H1 (cell line): ENCODE measurements around the gene CELF4. TPM values are rescaled to one million over a fixed set of nuclear protein-coding genes. Genes with fewer than 3 reads are reported as not detected.

Experiments used
- CTCF ChIA-PET: fragments of 300-600 bp; sonication (Branson Sonifier 250); formaldehyde crosslinking; loops from one replicate; lab custom pipeline; 2021; ENCODE audit not compliant: partially characterized antibody; lab: Charles Lee
- POLR2A ChIA-PET: fragments of 300-600 bp; sonication (Branson Sonifier 250); formaldehyde crosslinking; loops from one replicate; lab custom pipeline; 2021; ENCODE audit warnings: inconsistent platforms; ENCODE audit not compliant: partially characterized antibody; lab: Charles Lee
- DNase-seq, 2 experiments: peaks; one replicate each; pipeline versions ENCODE4 v3.0.0 to v3.0.0-alpha.2; 2010 to 2022; ENCODE audit warnings: low spot score in 2 of 2, low read depth in 1 of 2, mixed read lengths in 1 of 2
- FAIRE-seq: peaks from 2 replicates; lab custom pipeline; 2011; peaks lifted over from hg19 to GRCh38; lab: Jason Lieb, UNC
- H2AFZ ChIP-seq: 2 replicates; pipeline ENCODE4 v1.8.1; 2012; ENCODE audit warnings: low read length, inconsistent platforms
- H2AK5ac ChIP-seq: 2 replicates; pipeline ENCODE4 v1.6.1; 2013; ENCODE audit warnings: low read depth, low read length
- H2BK120ac ChIP-seq: replicated peaks from 2 replicates; pipeline ENCODE3; 2013; ENCODE audit warnings: low read depth, low read length, inconsistent platforms
- H2BK12ac ChIP-seq: 2 replicates; pipeline ENCODE4 v1.6.1; 2013; ENCODE audit warnings: low read depth, low read length
- H2BK15ac ChIP-seq: 2 replicates; pipeline ENCODE4 v1.6.1; 2013; ENCODE audit warnings: low read length
- H2BK20ac ChIP-seq: 2 replicates; pipeline ENCODE4 v1.6.1; 2013; ENCODE audit warnings: low read length
- H2BK5ac ChIP-seq: 2 replicates; pipeline ENCODE4 v1.6.1; 2013; ENCODE audit warnings: low read depth, low read length
- H3K14ac ChIP-seq: 2 replicates; pipeline ENCODE4 v1.6.1; 2013; ENCODE audit warnings: inconsistent platforms; ENCODE audit not compliant: insufficient read length
- H3K18ac ChIP-seq: 2 replicates; pipeline ENCODE4 v1.6.1; 2013; ENCODE audit warnings: low read length; ENCODE audit errors: extremely low read depth
- H3K23ac ChIP-seq: 2 replicates; pipeline ENCODE4 v1.6.1; 2013; ENCODE audit warnings: inconsistent platforms; ENCODE audit not compliant: insufficient read length
- H3K23me2 ChIP-seq: 2 replicates; pipeline ENCODE4 v1.6.1; 2013; ENCODE audit warnings: low read depth, low read length
- H3K27ac ChIP-seq: 2 replicates; pipeline ENCODE4 v1.6.1; 2011; ENCODE audit warnings: low read depth, low read length, inconsistent platforms
- H3K27me3 ChIP-seq, 4 experiments: replicated peaks in 1 of 4; 1 replicate in 1 of 4; 2 replicates in 3 of 4; pipeline versions ENCODE4 v1.6.1 to v1.8.1; 2011 to 2013; ENCODE audit warnings: low read length in 3 of 4, mild to moderate bottlenecking in 3 of 4, inconsistent platforms in 2 of 4, mixed read lengths in 2 of 4, moderate library complexity in 1 of 4; ENCODE audit not compliant: control insufficient read depth in 3 of 4, insufficient read depth in 3 of 4; ENCODE audit errors: extremely low read depth in 1 of 4
- H3K36me3 ChIP-seq, 4 experiments: 2 replicates each; pipeline versions ENCODE4 v1.6.1 to v1.8.1; 2011 to 2013; ENCODE audit warnings: mild to moderate bottlenecking in 4 of 4, low read length in 3 of 4, moderate library complexity in 2 of 4, control low read depth in 1 of 4, inconsistent platforms in 1 of 4; ENCODE audit not compliant: insufficient read depth in 4 of 4, control insufficient read depth in 2 of 4
- H3K4ac ChIP-seq: replicated peaks from 2 replicates; pipeline ENCODE3; 2013; ENCODE audit warnings: low read length, low read depth, mixed read lengths, inconsistent platforms; ENCODE audit not compliant: insufficient read length
- H3K4me1 ChIP-seq, 4 experiments: replicated peaks in 1 of 4; 1 replicate in 1 of 4; 2 replicates in 3 of 4; pipeline versions ENCODE4 v1.6.1 to v1.8.1; 2011 to 2013; ENCODE audit warnings: low read length in 3 of 4, inconsistent platforms in 2 of 4, mixed read lengths in 1 of 4; ENCODE audit not compliant: insufficient read depth in 4 of 4, control insufficient read depth in 3 of 4
- H3K4me2 ChIP-seq, 2 experiments: 2 replicates each; pipeline versions ENCODE4 v1.6.1 to v1.8.1; 2011 to 2013; ENCODE audit warnings: low read depth in 2 of 2, low read length in 2 of 2, control low read depth in 1 of 2, inconsistent platforms in 1 of 2, mild to moderate bottlenecking in 1 of 2; ENCODE audit not compliant: insufficient read depth in 1 of 2
- H3K4me3 ChIP-seq, 4 experiments: fragments of 200-600, 300-600 bp in 1 of 4; sonication (generic), shearing (Covaris generic), sonication (Bioruptor Twin) in 1 of 4; 2 replicates each; pipeline versions ENCODE4 v1.5.1 to v1.8.1; 2011 to 2016; ENCODE audit warnings: low read length in 4 of 4, low read depth in 3 of 4, control low read depth in 2 of 4, inconsistent platforms in 2 of 4, mild to moderate bottlenecking in 2 of 4, mixed read lengths in 1 of 4, moderate library complexity in 1 of 4; ENCODE audit not compliant: insufficient read depth in 2 of 4; ENCODE audit errors: extremely low read depth in 1 of 4
- H3K56ac ChIP-seq: replicated peaks from 2 replicates; pipeline ENCODE3; 2013; ENCODE audit warnings: low read depth, mild to moderate bottlenecking, mixed read lengths, low read length, inconsistent platforms; ENCODE audit not compliant: insufficient read length
- H3K79me1 ChIP-seq: 2 replicates; pipeline ENCODE4 v1.6.1; 2013; ENCODE audit warnings: low read depth, low read length, control low read depth
- H3K79me2 ChIP-seq, 2 experiments: 2 replicates each; pipeline versions ENCODE4 v1.6.1 to v1.8.1; 2012 to 2013; ENCODE audit warnings: low read length in 2 of 2, mild to moderate bottlenecking in 2 of 2, inconsistent platforms in 1 of 2; ENCODE audit not compliant: insufficient read depth in 2 of 2, control insufficient read depth in 1 of 2
- H3K9ac ChIP-seq, 4 experiments: replicated peaks in 1 of 4; 1 replicate in 1 of 4; 2 replicates in 3 of 4; pipeline versions ENCODE4 v1.6.1 to v1.8.1; 2011 to 2013; ENCODE audit warnings: low read depth in 3 of 4, low read length in 3 of 4, control low read depth in 2 of 4, mild to moderate bottlenecking in 2 of 4, moderate library complexity in 2 of 4, inconsistent platforms in 1 of 4; ENCODE audit errors: extremely low read depth in 1 of 4
- H3K9me3 ChIP-seq, 2 experiments: 2 replicates each; pipeline versions ENCODE4 v1.6.1 to v1.8.1; 2012 to 2013; ENCODE audit warnings: mild to moderate bottlenecking in 2 of 2, moderate library complexity in 2 of 2, control low read depth in 1 of 2, inconsistent platforms in 1 of 2, low read depth in 1 of 2, low read length in 1 of 2, mixed read lengths in 1 of 2; ENCODE audit not compliant: insufficient read depth in 2 of 2
- H4K20me1 ChIP-seq, 2 experiments: replicated peaks in 1 of 2; 2 replicates each; pipeline versions ENCODE3 to v1.8.1; 2011 to 2013; ENCODE audit warnings: inconsistent platforms in 2 of 2, low read length in 2 of 2, mild to moderate bottlenecking in 1 of 2; ENCODE audit not compliant: insufficient read depth in 2 of 2, control insufficient read depth in 1 of 2
- H4K5ac ChIP-seq: 2 replicates; pipeline ENCODE4 v1.6.1; 2013; ENCODE audit warnings: low read length, low read depth, mixed read lengths, inconsistent platforms; ENCODE audit not compliant: insufficient read length
- H4K8ac ChIP-seq: 2 replicates; pipeline ENCODE4 v1.8.0; 2013; ENCODE audit warnings: mild to moderate bottlenecking, moderate library complexity, low read length, inconsistent platforms; ENCODE audit not compliant: insufficient read depth; ENCODE audit errors: extremely low read depth
- H4K91ac ChIP-seq: replicated peaks from 2 replicates; pipeline ENCODE3; 2013; ENCODE audit warnings: low read length, mixed read lengths, inconsistent platforms; ENCODE audit not compliant: insufficient read length
- NANOG ChIP-seq: IDR thresholded peaks from 2 replicates; pipeline ENCODE4 v1.6.1; 2011; ENCODE audit warnings: low read length, low read depth, mild to moderate bottlenecking, inconsistent platforms; ENCODE audit not compliant: insufficient read depth, poor library complexity, severe bottlenecking
- WGBS, 2 experiments: shearing (Covaris generic) in 1 of 2; methylation state at CpG; one replicate each; pipeline versions ENCODE4 v1.1.6 to v1.1.7; 2013 to 2015; ENCODE audit warnings: low lambda C conversion rate in 2 of 2, mixed read lengths in 2 of 2, inconsistent platforms in 1 of 2, low coverage in 1 of 2, missing lambda C conversion rate in 1 of 2; ENCODE audit not compliant: insufficient replicate concordance in 2 of 2, insufficient coverage in 1 of 2, insufficient read length in 1 of 2; ENCODE audit errors: extremely low coverage in 1 of 2, missing lambda C conversion rate in 1 of 2; 5-methylcytosine and 5-hydroxymethylcytosine counted together
- polyA plus RNA-seq, 7 experiments: library from polyadenylated mRNA; depleted of rRNA in 3 of 7; stranded (reverse) in 5 of 7; unstranded in 2 of 7; fragments of >200 nt in 5 of 7; fragments of 200-250 nt in 2 of 7; gene quantifications; 1 replicate in 5 of 7; 2 replicates in 1 of 7; 4 replicates in 1 of 7; pipeline versions ENCODE4 v1.2.1 to v1.2.3, GENCODE V29; 2011 to 2013; ENCODE audit warnings: missing spikeins in 2 of 7, mixed read lengths in 2 of 7
- total RNA-seq: library from RNA; stranded (reverse); fragmentation: NEBNext Ultra II Directional; extraction: Animal tissue kit (Norgen Biotek cat#: 25700); gene quantifications from 2 replicates; pipeline ENCODE4 v1.2.1, GENCODE V29; 2021
- TF ChIP-seq, protein P1 (sequence below): IDR thresholded peaks from 2 replicates; pipeline ENCODE4 v1.6.1; 2012; ENCODE audit warnings: inconsistent platforms

CELF4 gene
- total and polyA plus RNA-seq, 2 of the 8 experiments (the other 6 are each of a cell fraction or from before 2014, with no cell fraction given), result 1.6 to 3.4 TPM

DNA sequence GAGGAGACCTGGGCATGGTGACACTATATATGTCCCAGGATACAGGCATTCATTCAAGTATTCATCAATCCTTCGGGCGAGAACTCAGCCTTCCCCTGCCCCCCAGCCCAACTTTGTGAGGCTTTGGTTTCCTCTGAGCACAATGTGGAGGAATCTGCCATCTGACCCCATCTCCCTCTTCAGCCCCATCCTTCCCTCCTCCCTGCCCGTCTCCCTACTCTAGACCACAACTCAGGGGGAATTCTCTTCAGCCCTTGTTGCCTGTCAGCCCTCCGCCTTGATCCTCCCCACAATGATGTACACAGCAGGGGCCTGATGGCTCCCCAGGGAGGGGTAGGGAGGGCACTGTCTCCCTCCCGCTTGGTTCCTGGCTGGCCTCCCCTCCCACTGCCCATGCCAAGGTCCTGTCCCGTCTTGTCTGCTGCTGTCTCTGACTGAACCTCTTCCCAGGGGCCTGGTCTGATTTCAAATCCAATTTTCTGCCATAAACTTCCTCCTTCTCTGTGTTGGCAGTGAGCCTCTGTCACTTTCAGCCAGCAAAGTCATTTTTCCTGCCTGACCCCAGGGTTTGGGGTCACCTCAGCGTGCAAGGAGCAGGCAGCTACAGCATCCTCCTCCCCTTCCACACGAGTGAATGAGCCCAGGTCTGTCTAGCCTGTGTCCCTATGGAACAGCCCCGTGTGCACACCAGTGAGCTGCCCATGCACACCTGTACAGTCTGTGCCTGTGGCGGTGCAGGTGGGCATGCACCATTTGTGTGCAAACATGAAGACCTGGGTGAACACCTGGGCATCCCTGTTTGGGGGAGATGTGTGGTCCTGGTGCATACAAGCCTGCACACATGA, 197.3 kb downstream of the CELF4 start:
- 65% methylated on average over 9 of the region's 10 CpGs; no CpG with 5 or more reads in 1 of the 2 experiments for WGBS, 2 experiments
- FAIRE-seq, result no peak
- CTCF ChIA-PET, result no interaction called here

More for the DNA sequence above, 197.3 kb downstream of the CELF4 start:
- Histone ChIP-seq H3K79me2 (no peaks in the 10 kb centered on the region), H3K56ac (no peak overlapping the region), H2BK20ac (no peak overlapping the region), H4K5ac (no peak overlapping the region), H3K27ac (no peak overlapping the region), H2BK120ac (no peak overlapping the region), H3K9ac (no peak overlapping the region; a peak in 1 of 7 replicates), H2AFZ (no peak overlapping the region), H4K91ac (no peak overlapping the region), H3K4ac (no peak overlapping the region), H2BK15ac (no peak overlapping the region), H2BK5ac (no peak overlapping the region), H3K23me2 (no peaks in the 10 kb centered on the region), H2AK5ac (no peak overlapping the region), H2BK12ac (0 out of 2 replicates have a peak overlapping the region, but pooled peaks have one; percentile 3), H4K8ac (no peak overlapping the region), H3K4me1 (peaks cover 0 to 13% (median 6%) of the 10 kb centered on the region in 4 experiments; a peak in 6 of 7 replicates), H3K36me3 (no peaks in the 10 kb centered on the region), H3K4me2 (peak overlapping the region; percentile 11 to 37; a peak in 3 of 4 replicates), H3K79me1 (no peaks in the 10 kb centered on the region), H3K27me3 (peaks cover 11 to 30% (median 24%) of the 10 kb centered on the region in 4 experiments), H3K23ac (no peak overlapping the region), H3K14ac (no peak overlapping the region), H3K18ac (no peak overlapping the region; the same call in 1 of the 2 replicates), H3K4me3 (no peak overlapping the region), H4K20me1 (peaks cover 3 to 5% of the 10 kb centered on the region in 2 experiments), H3K9me3 (no peaks in the 10 kb centered on the region)
- no peak for DNase-seq
- POLR2A ChIA-PET, result no interaction called here
- TF ChIP-seq, protein P1, sequence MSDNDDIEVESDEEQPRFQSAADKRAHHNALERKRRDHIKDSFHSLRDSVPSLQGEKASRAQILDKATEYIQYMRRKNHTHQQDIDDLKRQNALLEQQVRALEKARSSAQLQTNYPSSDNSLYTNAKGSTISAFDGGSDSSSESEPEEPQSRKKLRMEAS, result no peak
- peak; percentile 51 for TF ChIP-seq NANOG
